ENCODE data around the gene GPR62. TPM values are rescaled to one million over a fixed set of nuclear protein-coding genes. Genes with fewer than 3 reads are reported as not detected.

GPR62 gene
- total and polyA plus RNA-seq, 9 of the 15 experiments (the other 6 are each of a cell fraction or from before 2014, with no cell fraction given) = not detected

- Histone ChIP-seq H3K9ac (ENCODE audit: insufficient read depth in 1 of 2, low read depth in 2 of 2, low read length in 2 of 2) (peak overlapping the region; percentile 94 to 97), H3K27ac (ENCODE audit: extremely low read depth, low read depth, low read length) (peak overlapping the region; percentile 91), H3K4me1 (replicated peaks in 1 of 2; ENCODE audit: control insufficient read depth in 2 of 2, insufficient read depth in 2 of 2, low read length in 2 of 2) (peaks cover 35 to 68% of the 10 kb centered on the region in 2 experiments; a peak in 4 of 5 replicates), H3K9me1 (ENCODE audit: control insufficient read depth, insufficient read depth, low read length) (no peaks in the 10 kb centered on the region), H3K9me3 (replicated peaks; ENCODE audit: control insufficient read depth, insufficient read depth, low read depth, low read length) (no peaks in the 10 kb centered on the region), H3K4me3 (peak overlapping the region; percentile 55), H3K79me2 (ENCODE audit: control insufficient read depth, insufficient read depth, low read length) (peaks cover 47% of the 10 kb centered on the region), H3K27me3 (ENCODE audit: control insufficient read depth in 2 of 2, insufficient read depth in 2 of 2, low read length in 2 of 2) (no peaks in the 10 kb centered on the region), H4K20me1 (replicated peaks; ENCODE audit: control insufficient read depth, insufficient read depth, low read length) (no peaks in the 10 kb centered on the region), H3K4me2 (ENCODE audit: insufficient read depth, low read length) (peak overlapping the region; percentile 96), H3K36me3 (ENCODE audit: control insufficient read depth, insufficient read depth, low read length) (peaks cover 33% of the 10 kb centered on the region; the same call in 2 of the 3 replicates), H2AFZ (ENCODE audit: low read depth, low read length) (no peak overlapping the region)
- FAIRE-seq = no peak
- in situ Hi-C loops (cut with MboI) = no loop called here
- CTCF ChIA-PET (ENCODE audit: low intra/inter-chr PET ratio) = no interaction called here
- no peak for DNase-seq (ENCODE audit: extremely low read depth in 1 of 4, low spot score in 3 of 4)
- TF ChIP-seq SMAD3 (CRISPR knock-in tag; conservative IDR thresholded peaks at IDR 0.05) = no peak
- TF ChIP-seq PHF20 (IDR thresholded peaks at IDR 0.05; ENCODE audit: partially characterized antibody) = no peak
- TF ChIP-seq FOXK1 (CRISPR knock-in tag; IDR thresholded peaks at IDR 0.05; ENCODE audit: borderline replicate concordance) = no peak
- no peak for TF ChIP-seq BRD9 (IDR thresholded peaks at IDR 0.05; ENCODE audit: low read depth, partially characterized antibody)
- TF ChIP-seq PHF21A (IDR thresholded peaks at IDR 0.05; ENCODE audit: borderline replicate concordance, low read depth) = no peak
- TF ChIP-seq, protein P1, sequence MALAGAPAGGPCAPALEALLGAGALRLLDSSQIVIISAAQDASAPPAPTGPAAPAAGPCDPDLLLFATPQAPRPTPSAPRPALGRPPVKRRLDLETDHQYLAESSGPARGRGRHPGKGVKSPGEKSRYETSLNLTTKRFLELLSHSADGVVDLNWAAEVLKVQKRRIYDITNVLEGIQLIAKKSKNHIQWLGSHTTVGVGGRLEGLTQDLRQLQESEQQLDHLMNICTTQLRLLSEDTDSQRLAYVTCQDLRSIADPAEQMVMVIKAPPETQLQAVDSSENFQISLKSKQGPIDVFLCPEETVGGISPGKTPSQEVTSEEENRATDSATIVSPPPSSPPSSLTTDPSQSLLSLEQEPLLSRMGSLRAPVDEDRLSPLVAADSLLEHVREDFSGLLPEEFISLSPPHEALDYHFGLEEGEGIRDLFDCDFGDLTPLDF (CRISPR knock-in tag; IDR thresholded peaks at IDR 0.05) = no peak
- no peak for TF ChIP-seq ERF (CRISPR knock-in tag; IDR thresholded peaks at IDR 0.05)
- no peak for TF ChIP-seq RCOR1 (IDR thresholded peaks at IDR 0.05; ENCODE audit: borderline replicate concordance in 1 of 2, low read depth in 2 of 2, low read length in 2 of 2)
- TF ChIP-seq ZBTB9 (CRISPR knock-in tag; IDR thresholded peaks at IDR 0.05) = no peak
- no peak for TF ChIP-seq ZNF197 (CRISPR knock-in tag; IDR thresholded peaks at IDR 0.05; ENCODE audit: low read depth)
- TF ChIP-seq SMAD4 (CRISPR knock-in tag; conservative IDR thresholded peaks at IDR 0.05) = no peak
- no peak for TF ChIP-seq HNRNPK (IDR thresholded peaks at IDR 0.05; ENCODE audit: low read depth, low read length, poor library complexity, severe bottlenecking)
- no peak for TF ChIP-seq SOX6 (IDR thresholded peaks at IDR 0.05)
- TF ChIP-seq MCM7 (IDR thresholded peaks at IDR 0.05) = no peak
- BruUV-seq (replicated peaks) = no TSS peak
- ATAC-seq = no peak
- POLR2A ChIA-PET = interaction anchor here (0.5 to 5.2 kb wide), 4 partner anchors 9 to 73 kb away, joined by 3 to 105 read pairs (median 15); partner anchors contain the start of genes ABHD14A, ABHD14B and RPL29
- intact Hi-C loops (cut with micrococcal nuclease) = no loop called here
Measured at GRCh38 chr3:51984269-51984647, 29.1 kb downstream of the GPR62 start.

Data from K562 (cell line).